Astrocyte of the spinal cord (primary cell): ENCODE results near the gene SMIM31.

Source experiments
- DNase-seq: peaks from one replicate; pipeline ENCODE4 v3.0.0; 2011; ENCODE audit warnings: low read depth, low spot score
- H3K4me3 ChIP-seq: 2 replicates; pipeline ENCODE4 v1.5.1; 2011; ENCODE audit warnings: low read depth, mild to moderate bottlenecking, low read length, moderate library complexity
- CTCF ChIP-seq: IDR thresholded peaks from 2 replicates; pipeline ENCODE4 v1.5.1; 2012; ENCODE audit warnings: low read depth, mild to moderate bottlenecking, low read length, inconsistent platforms
- in situ Hi-C: cut with HindIII; loops from 2 replicates; pipeline ENCODE4 v1.10.0; 2017; ENCODE audit warnings: low sequenced_read_pairs

Gene SMIM31

GRCh38 chr4:164731827-164732474, 22.0 kb upstream of the SMIM31 start:
- H3K4me3 ChIP-seq = no peak overlapping the region
- in situ Hi-C loops = no loop called here
- DNase-seq = peak; percentile 53
- peak; percentile 87 for TF ChIP-seq CTCF

- no peak overlapping the region for H3K4me3 ChIP-seq
- no peak for TF ChIP-seq CTCF
- no peak for DNase-seq
- in situ Hi-C loops = no loop called here
Measured at GRCh38 chr4:164734484-164734883, 19.4 kb upstream of the SMIM31 start.

- H3K4me3 ChIP-seq = no peak overlapping the region
- in situ Hi-C loops = no loop called here
- TF ChIP-seq CTCF = peak; percentile 18
- peak; percentile 28 for DNase-seq
Measured at GRCh38 chr4:164748375-164748774, 5.6 kb upstream of the SMIM31 start.

- no peak overlapping the region for H3K4me3 ChIP-seq
- no peak for DNase-seq
- in situ Hi-C loops = no loop called here
- no peak for TF ChIP-seq CTCF
Measured at GRCh38 chr4:164755432-164755831, 1.5 kb downstream of the SMIM31 start.

- in situ Hi-C loops = no loop called here
- no peak for DNase-seq
- no peak overlapping the region for H3K4me3 ChIP-seq
- TF ChIP-seq CTCF = no peak
Measured at GRCh38 chr4:164756686-164757085, 2.8 kb downstream of the SMIM31 start.

- in situ Hi-C loops = no loop called here
- no peak for DNase-seq
- no peak overlapping the region for H3K4me3 ChIP-seq
- no peak for TF ChIP-seq CTCF
Measured at GRCh38 chr4:164761241-164761640, 7.3 kb downstream of the SMIM31 start.
